Kidney (tissue), 14 donors: ENCODE results near the gene PVALB. TPM values are rescaled to one million over a fixed set of nuclear protein-coding genes. Genes with fewer than 3 reads are reported as not detected.
A peak's percentile ranks its signal among the peaks of the same experiment; 100 is the strongest.

Experiments used
- DNase-seq, 5 donors: peaks; one replicate each; pipeline ENCODE4 v3.0.0-alpha.2; 2013 to 2020
- FAIRE-seq: peaks from 2 replicates; lab custom pipeline; 2012; peaks lifted over from hg19 to GRCh38; lab: Jason Lieb, UNC
- H3K27ac ChIP-seq, 2 donors: one replicate each; pipeline ENCODE4 v1.7.0; 2013; ENCODE audit warnings: low read depth in 2 of 2, low read length in 2 of 2, inconsistent platforms in 1 of 2
- H3K27me3 ChIP-seq: one replicate; pipeline ENCODE4 v1.7.1; 2013; ENCODE audit warnings: low read length, inconsistent platforms; ENCODE audit not compliant: control insufficient read depth, insufficient read depth
- H3K36me3 ChIP-seq, 3 donors: one replicate each; pipeline versions ENCODE4 v1.7.0 to v1.7.1; 2013; ENCODE audit warnings: low read length in 3 of 3, control low read depth in 1 of 3, inconsistent platforms in 1 of 3; ENCODE audit not compliant: insufficient read depth in 3 of 3, control insufficient read depth in 2 of 3
- H3K4me1 ChIP-seq, 3 donors: one replicate each; pipeline versions ENCODE4 v1.7.0 to v1.7.1; 2013; ENCODE audit warnings: low read length in 3 of 3, inconsistent platforms in 1 of 3, low read depth in 1 of 3; ENCODE audit not compliant: control insufficient read depth in 2 of 3, insufficient read depth in 2 of 3
- H3K4me3 ChIP-seq, 3 donors: one replicate each; pipeline versions ENCODE4 v1.7.0 to v1.8.1; 2013; ENCODE audit warnings: low read length in 3 of 3, control low read depth in 1 of 3, inconsistent platforms in 1 of 3
- H3K9ac ChIP-seq, 3 donors: one replicate each; pipeline versions ENCODE4 v1.7.0 to v1.7.1; 2013; ENCODE audit warnings: low read length in 3 of 3, control low read depth in 1 of 3, inconsistent platforms in 1 of 3
- H3K9me3 ChIP-seq, 3 donors: one replicate each; pipeline versions ENCODE4 v1.7.0 to v1.7.1; 2013; ENCODE audit warnings: low read length in 3 of 3, control low read depth in 1 of 3, inconsistent platforms in 1 of 3; ENCODE audit not compliant: control insufficient read depth in 2 of 3, insufficient read depth in 1 of 3
- CTCF ChIP-seq: IDR thresholded peaks from 3 replicates; pipeline ENCODE4 v1.5.1; 2012; ENCODE audit warnings: mild to moderate bottlenecking, moderate library complexity, borderline replicate concordance; ENCODE audit not compliant: insufficient read depth; ENCODE audit errors: extremely low read depth
- intact Hi-C: fragments of 100-400 bp; cut with DNase I; formaldehyde crosslinking; loops from one replicate; pipeline ENCODE4 v1.11.1; 2022
- polyA plus RNA-seq: library from polyadenylated mRNA; stranded (reverse); fragments of 350-450 nt; fragmentation: Illumina TruSeq; extraction: RNeasy Lipid Tissue Mini Kit (QIAGEN cat#74804); gene quantifications from one replicate; pipeline ENCODE4 v1.2.3, GENCODE V29; 2014; ENCODE audit warnings: low read depth, low replicate concordance; ENCODE audit not compliant: insufficient read depth
- total RNA-seq: library from RNA; stranded (reverse); fragmentation: NEBNext Ultra II Directional; extraction: Animal tissue kit (Norgen Biotek cat#: 25700); gene quantifications from one replicate; pipeline ENCODE4 v1.2.1, GENCODE V29; 2021
- donor health status: control.
- donor health status: control.
- donor health status: control.
- donor health status: control.
- donor health status: control.
- donor health status: DM: yes; HTN: yes; CAD: no.
- donor health status: Normal renal cell carcinoma (clear cell type).

The PVALB gene
- total and polyA plus RNA-seq, 2 donors from 2014 or later = 2.1 to 400 TPM

GRCh38 chr22:36829370-36830002 is 12.7 kb upstream of the PVALB start:
- no peaks in the 10 kb centered on the region for H3K4me1 ChIP-seq
- intact Hi-C loops = no loop called here
- H3K27ac ChIP-seq = no peak overlapping the region
- H3K4me3 ChIP-seq = no peak overlapping the region
- H3K36me3 ChIP-seq = no peaks in the 10 kb centered on the region
- DNase-seq = no peak
- H3K9ac ChIP-seq = no peak overlapping the region
- no peak for FAIRE-seq
- no peaks in the 10 kb centered on the region for H3K27me3 ChIP-seq
- TF ChIP-seq CTCF = no peak
- no peaks in the 10 kb centered on the region for H3K9me3 ChIP-seq

- FAIRE-seq (no peak), DNase-seq (no peak)
- Histone ChIP-seq H3K36me3 (no peaks in the 10 kb centered on the region), H3K4me3 (no peak overlapping the region), H3K27me3 (no peaks in the 10 kb centered on the region), H3K9ac (no peak overlapping the region), H3K27ac (no peak overlapping the region), H3K4me1 (no peaks in the 10 kb centered on the region), H3K9me3 (no peaks in the 10 kb centered on the region)
- intact Hi-C loops = no loop called here
- no peak for TF ChIP-seq CTCF
These were observed 12.0 kb upstream of the PVALB start for GRCh38 chr22:36828815-36829214.

- Histone ChIP-seq H3K27me3 (no peaks in the 10 kb centered on the region), H3K27ac (no peak overlapping the region), H3K9ac (no peak overlapping the region), H3K36me3 (no peaks in the 10 kb centered on the region), H3K9me3 (no peaks in the 10 kb centered on the region), H3K4me1 (no peaks in the 10 kb centered on the region), H3K4me3 (no peak overlapping the region)
- no peak for FAIRE-seq
- DNase-seq = peak in 1 of 5 donors; percentile 69
- no peak for TF ChIP-seq CTCF
- intact Hi-C loops = no loop called here
These were observed 9.4 kb upstream of the PVALB start for GRCh38 chr22:36826262-36826661.

- intact Hi-C loops = no loop called here
- H3K27me3 ChIP-seq = peaks cover under 1% of the 10 kb centered on the region
- no peak overlapping the region for H3K27ac ChIP-seq
These were observed 7.8 kb upstream of the PVALB start for GRCh38 chr22:36824655-36825054.

More at GRCh38 chr22:36824655-36825054, 7.8 kb upstream of the PVALB start:
- FAIRE-seq = no peak
- H3K9ac ChIP-seq = no peak overlapping the region
- no peaks in the 10 kb centered on the region for H3K9me3 ChIP-seq
- TF ChIP-seq CTCF = no peak
- no peak for DNase-seq
- H3K36me3 ChIP-seq = no peaks in the 10 kb centered on the region
- no peak overlapping the region for H3K4me3 ChIP-seq
- no peaks in the 10 kb centered on the region for H3K4me1 ChIP-seq
